Measurements from ENCODE around the gene LIME1.

DNA sequence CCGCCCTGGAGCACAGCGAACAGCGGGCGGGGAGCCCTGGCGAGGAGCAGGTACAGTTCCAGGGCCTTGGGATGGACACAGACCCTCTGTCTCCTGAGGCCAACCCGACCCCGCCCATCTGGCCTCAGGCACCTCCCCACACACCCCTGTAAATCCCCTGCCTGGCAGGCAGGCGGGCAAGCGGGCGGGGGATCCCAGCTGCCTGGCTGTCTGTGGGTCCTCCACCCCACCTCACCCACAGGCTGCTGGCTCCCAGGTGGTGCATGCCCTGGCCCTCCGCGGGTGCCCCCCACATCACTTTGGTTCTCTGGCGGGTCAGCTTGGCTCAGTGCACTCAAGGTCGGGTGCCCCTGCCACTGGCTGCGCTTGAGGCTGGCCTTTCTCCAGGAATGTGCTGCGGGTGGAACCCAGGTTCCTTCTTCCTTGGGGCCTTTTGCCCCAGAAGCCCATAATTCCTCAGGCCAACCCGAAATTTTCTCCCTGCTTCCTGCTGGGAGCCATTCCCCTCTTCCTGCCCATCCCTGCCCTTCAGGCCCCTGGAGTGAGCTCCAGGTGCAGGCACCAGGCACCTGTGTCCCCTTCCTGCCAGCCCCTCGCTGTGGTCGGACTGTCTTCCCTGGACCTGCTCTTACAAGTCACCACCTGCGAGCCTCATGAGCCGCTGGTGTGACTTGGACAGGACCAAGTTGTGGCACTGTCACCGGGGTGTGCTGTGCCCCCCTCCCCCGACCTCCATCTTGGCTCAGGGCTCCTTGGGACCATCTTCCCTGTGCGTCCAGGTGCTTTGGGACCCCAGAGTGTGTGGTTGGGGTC, 45.4 kb upstream of the LIME1 start:
- TF ChIP-seq RELA (IDR thresholded peaks at IDR 0.05; ENCODE audit: borderline replicate concordance, partially characterized antibody), result no peak
- TF ChIP-seq, protein P1, sequence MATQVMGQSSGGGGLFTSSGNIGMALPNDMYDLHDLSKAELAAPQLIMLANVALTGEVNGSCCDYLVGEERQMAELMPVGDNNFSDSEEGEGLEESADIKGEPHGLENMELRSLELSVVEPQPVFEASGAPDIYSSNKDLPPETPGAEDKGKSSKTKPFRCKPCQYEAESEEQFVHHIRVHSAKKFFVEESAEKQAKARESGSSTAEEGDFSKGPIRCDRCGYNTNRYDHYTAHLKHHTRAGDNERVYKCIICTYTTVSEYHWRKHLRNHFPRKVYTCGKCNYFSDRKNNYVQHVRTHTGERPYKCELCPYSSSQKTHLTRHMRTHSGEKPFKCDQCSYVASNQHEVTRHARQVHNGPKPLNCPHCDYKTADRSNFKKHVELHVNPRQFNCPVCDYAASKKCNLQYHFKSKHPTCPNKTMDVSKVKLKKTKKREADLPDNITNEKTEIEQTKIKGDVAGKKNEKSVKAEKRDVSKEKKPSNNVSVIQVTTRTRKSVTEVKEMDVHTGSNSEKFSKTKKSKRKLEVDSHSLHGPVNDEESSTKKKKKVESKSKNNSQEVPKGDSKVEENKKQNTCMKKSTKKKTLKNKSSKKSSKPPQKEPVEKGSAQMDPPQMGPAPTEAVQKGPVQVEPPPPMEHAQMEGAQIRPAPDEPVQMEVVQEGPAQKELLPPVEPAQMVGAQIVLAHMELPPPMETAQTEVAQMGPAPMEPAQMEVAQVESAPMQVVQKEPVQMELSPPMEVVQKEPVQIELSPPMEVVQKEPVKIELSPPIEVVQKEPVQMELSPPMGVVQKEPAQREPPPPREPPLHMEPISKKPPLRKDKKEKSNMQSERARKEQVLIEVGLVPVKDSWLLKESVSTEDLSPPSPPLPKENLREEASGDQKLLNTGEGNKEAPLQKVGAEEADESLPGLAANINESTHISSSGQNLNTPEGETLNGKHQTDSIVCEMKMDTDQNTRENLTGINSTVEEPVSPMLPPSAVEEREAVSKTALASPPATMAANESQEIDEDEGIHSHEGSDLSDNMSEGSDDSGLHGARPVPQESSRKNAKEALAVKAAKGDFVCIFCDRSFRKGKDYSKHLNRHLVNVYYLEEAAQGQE (IDR thresholded peaks at IDR 0.05; ENCODE audit: low read depth, low read length), result no peak
- peak; percentile 50; the same call in 1 of the 2 replicates for TF ChIP-seq POLR2A (IDR thresholded peaks at IDR 0.05; ENCODE audit: low read depth, low read length)
- TF ChIP-seq NRF1 (conservative IDR thresholded peaks at IDR 0.05; ENCODE audit: low read depth, low read length), result no peak
- no peak for TF ChIP-seq ATF3 (IDR thresholded peaks at IDR 0.05; ENCODE audit: borderline replicate concordance, extremely low read depth, low read depth, low read length)
- TF ChIP-seq, protein P2, sequence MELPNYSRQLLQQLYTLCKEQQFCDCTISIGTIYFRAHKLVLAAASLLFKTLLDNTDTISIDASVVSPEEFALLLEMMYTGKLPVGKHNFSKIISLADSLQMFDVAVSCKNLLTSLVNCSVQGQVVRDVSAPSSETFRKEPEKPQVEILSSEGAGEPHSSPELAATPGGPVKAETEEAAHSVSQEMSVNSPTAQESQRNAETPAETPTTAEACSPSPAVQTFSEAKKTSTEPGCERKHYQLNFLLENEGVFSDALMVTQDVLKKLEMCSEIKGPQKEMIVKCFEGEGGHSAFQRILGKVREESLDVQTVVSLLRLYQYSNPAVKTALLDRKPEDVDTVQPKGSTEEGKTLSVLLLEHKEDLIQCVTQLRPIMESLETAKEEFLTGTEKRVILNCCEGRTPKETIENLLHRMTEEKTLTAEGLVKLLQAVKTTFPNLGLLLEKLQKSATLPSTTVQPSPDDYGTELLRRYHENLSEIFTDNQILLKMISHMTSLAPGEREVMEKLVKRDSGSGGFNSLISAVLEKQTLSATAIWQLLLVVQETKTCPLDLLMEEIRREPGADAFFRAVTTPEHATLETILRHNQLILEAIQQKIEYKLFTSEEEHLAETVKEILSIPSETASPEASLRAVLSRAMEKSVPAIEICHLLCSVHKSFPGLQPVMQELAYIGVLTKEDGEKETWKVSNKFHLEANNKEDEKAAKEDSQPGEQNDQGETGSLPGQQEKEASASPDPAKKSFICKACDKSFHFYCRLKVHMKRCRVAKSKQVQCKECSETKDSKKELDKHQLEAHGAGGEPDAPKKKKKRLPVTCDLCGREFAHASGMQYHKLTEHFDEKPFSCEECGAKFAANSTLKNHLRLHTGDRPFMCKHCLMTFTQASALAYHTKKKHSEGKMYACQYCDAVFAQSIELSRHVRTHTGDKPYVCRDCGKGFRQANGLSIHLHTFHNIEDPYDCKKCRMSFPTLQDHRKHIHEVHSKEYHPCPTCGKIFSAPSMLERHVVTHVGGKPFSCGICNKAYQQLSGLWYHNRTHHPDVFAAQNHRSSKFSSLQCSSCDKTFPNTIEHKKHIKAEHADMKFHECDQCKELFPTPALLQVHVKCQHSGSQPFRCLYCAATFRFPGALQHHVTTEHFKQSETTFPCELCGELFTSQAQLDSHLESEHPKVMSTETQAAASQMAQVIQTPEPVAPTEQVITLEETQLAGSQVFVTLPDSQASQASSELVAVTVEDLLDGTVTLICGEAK (IDR thresholded peaks at IDR 0.05; ENCODE audit: borderline replicate concordance), result no peak
- TF ChIP-seq, protein P3, sequence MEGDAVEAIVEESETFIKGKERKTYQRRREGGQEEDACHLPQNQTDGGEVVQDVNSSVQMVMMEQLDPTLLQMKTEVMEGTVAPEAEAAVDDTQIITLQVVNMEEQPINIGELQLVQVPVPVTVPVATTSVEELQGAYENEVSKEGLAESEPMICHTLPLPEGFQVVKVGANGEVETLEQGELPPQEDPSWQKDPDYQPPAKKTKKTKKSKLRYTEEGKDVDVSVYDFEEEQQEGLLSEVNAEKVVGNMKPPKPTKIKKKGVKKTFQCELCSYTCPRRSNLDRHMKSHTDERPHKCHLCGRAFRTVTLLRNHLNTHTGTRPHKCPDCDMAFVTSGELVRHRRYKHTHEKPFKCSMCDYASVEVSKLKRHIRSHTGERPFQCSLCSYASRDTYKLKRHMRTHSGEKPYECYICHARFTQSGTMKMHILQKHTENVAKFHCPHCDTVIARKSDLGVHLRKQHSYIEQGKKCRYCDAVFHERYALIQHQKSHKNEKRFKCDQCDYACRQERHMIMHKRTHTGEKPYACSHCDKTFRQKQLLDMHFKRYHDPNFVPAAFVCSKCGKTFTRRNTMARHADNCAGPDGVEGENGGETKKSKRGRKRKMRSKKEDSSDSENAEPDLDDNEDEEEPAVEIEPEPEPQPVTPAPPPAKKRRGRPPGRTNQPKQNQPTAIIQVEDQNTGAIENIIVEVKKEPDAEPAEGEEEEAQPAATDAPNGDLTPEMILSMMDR (IDR thresholded peaks at IDR 0.05 in 2 of 3, conservative IDR thresholded peaks at IDR 0.05 in 1 of 3; ENCODE audit: control insufficient read depth in 2 of 3, extremely low read depth in 1 of 3, insufficient read depth in 1 of 3, low read depth in 3 of 3, low read length in 3 of 3), result no peak
- TF ChIP-seq TCF3 (IDR thresholded peaks at IDR 0.05; ENCODE audit: borderline replicate concordance, insufficient read depth, low read depth, low read length), result no peak
- TF ChIP-seq JUND (IDR thresholded peaks at IDR 0.05; ENCODE audit: low read depth, low read length), result no peak
- no peak for TF ChIP-seq ZNF207 (IDR thresholded peaks at IDR 0.05; ENCODE audit: borderline replicate concordance)

Measured in GM12878 (cell line).